Neutrophil (primary cell): ENCODE measurements around the gene SLC39A11.

Source experiments
- H3K27ac ChIP-seq: fragments of 200-600 bp; sonication (generic); 2 replicates; pipeline ENCODE4 v1.5.1; 2016; ENCODE audit warnings: mild to moderate bottlenecking, moderate library complexity
- H3K27me3 ChIP-seq: fragments of 200-600 bp; sonication (generic); 2 replicates; pipeline ENCODE4 v1.6.0; 2016; ENCODE audit warnings: mild to moderate bottlenecking
- H3K36me3 ChIP-seq: fragments of 200-600 bp; sonication (generic); 2 replicates; pipeline ENCODE4 v1.5.1; 2017
- H3K4me1 ChIP-seq, 2 experiments: fragments of 200-600 bp in 1 of 2; sonication (generic) in 1 of 2; 1 replicate in 1 of 2; 2 replicates in 1 of 2; pipeline versions ENCODE4 v1.5.1 to v1.6.1; 2013 to 2016; ENCODE audit warnings: low read depth in 1 of 2, low read length in 1 of 2, mild to moderate bottlenecking in 1 of 2, moderate library complexity in 1 of 2; ENCODE audit not compliant: control insufficient read depth in 1 of 2, insufficient read depth in 1 of 2
- H3K4me3 ChIP-seq, 2 experiments: fragments of 200-600 bp in 1 of 2; sonication (generic) in 1 of 2; 1 replicate in 1 of 2; 2 replicates in 1 of 2; pipeline ENCODE4 v1.5.1; 2013 to 2016; ENCODE audit warnings: low read depth in 1 of 2, low read length in 1 of 2, mild to moderate bottlenecking in 1 of 2, moderate library complexity in 1 of 2
- H3K9me3 ChIP-seq: fragments of 200-600 bp; sonication (generic); 2 replicates; pipeline ENCODE4 v1.5.1; 2016
- TF ChIP-seq, protein P1 (sequence below): fragments of 200-600 bp; sonication (generic); IDR thresholded peaks from 2 replicates; pipeline ENCODE4 v1.5.1; 2016; ENCODE audit warnings: antibody characterized with exemption

Gene SLC39A11

GRCh38 chr17:72967277-72967970 lies 125.1 kb downstream of the SLC39A11 start:
- TF ChIP-seq, protein P1, sequence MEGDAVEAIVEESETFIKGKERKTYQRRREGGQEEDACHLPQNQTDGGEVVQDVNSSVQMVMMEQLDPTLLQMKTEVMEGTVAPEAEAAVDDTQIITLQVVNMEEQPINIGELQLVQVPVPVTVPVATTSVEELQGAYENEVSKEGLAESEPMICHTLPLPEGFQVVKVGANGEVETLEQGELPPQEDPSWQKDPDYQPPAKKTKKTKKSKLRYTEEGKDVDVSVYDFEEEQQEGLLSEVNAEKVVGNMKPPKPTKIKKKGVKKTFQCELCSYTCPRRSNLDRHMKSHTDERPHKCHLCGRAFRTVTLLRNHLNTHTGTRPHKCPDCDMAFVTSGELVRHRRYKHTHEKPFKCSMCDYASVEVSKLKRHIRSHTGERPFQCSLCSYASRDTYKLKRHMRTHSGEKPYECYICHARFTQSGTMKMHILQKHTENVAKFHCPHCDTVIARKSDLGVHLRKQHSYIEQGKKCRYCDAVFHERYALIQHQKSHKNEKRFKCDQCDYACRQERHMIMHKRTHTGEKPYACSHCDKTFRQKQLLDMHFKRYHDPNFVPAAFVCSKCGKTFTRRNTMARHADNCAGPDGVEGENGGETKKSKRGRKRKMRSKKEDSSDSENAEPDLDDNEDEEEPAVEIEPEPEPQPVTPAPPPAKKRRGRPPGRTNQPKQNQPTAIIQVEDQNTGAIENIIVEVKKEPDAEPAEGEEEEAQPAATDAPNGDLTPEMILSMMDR = no peak

GRCh38 chr17:72962106-72962505 lies 130.4 kb downstream of the SLC39A11 start:
- TF ChIP-seq, protein P1 = no peak
- Histone ChIP-seq H3K27me3 (no peaks in the 10 kb centered on the region), H3K4me3 (no peak overlapping the region), H3K36me3 (no peaks in the 10 kb centered on the region), H3K4me1 (no peaks in the 10 kb centered on the region), H3K9me3 (no peaks in the 10 kb centered on the region), H3K27ac (no peak overlapping the region)

More at GRCh38 chr17:72967277-72967970, 125.1 kb downstream of the SLC39A11 start:
- H3K27me3 ChIP-seq = no peaks in the 10 kb centered on the region
- peaks cover 5 to 8% of the 10 kb centered on the region in 2 experiments for H3K4me1 ChIP-seq
- no peaks in the 10 kb centered on the region for H3K9me3 ChIP-seq
- no peak overlapping the region for H3K4me3 ChIP-seq
- H3K36me3 ChIP-seq = no peaks in the 10 kb centered on the region
- H3K27ac ChIP-seq = no peak overlapping the region

- Histone ChIP-seq H3K4me3 (no peak overlapping the region), H3K27ac (no peak overlapping the region), H3K4me1 (no peaks in the 10 kb centered on the region), H3K27me3 (no peaks in the 10 kb centered on the region), H3K9me3 (no peaks in the 10 kb centered on the region), H3K36me3 (no peaks in the 10 kb centered on the region)
- TF ChIP-seq, protein P1 = no peak
Observed at GRCh38 chr17:72955391-72956140, 136.9 kb downstream of the SLC39A11 start.

DNA sequence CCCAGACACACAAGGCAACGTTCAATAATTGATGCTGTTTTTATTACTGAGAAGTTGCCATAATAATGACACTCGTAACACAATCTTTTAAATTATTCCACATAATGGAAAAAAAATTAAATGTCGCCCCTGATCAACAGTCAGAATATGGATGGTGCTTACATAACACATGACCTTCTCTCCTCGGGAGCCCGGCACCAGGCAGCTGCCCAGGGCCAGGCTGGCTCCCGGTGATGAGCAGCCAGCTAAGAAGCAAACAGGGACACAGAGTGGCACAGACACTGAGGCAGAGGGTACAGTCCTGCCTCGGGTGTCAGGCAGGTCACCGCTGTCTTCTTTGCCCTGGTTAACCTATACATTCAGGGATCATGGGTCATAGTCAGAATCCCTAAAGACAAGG lies 137.9 kb downstream of the SLC39A11 start:
- TF ChIP-seq, protein P1 = no peak
- Histone ChIP-seq H3K27ac (no peak overlapping the region), H3K4me3 (no peak overlapping the region), H3K27me3 (no peaks in the 10 kb centered on the region), H3K9me3 (no peaks in the 10 kb centered on the region), H3K4me1 (no peaks in the 10 kb centered on the region), H3K36me3 (no peaks in the 10 kb centered on the region)

DNA sequence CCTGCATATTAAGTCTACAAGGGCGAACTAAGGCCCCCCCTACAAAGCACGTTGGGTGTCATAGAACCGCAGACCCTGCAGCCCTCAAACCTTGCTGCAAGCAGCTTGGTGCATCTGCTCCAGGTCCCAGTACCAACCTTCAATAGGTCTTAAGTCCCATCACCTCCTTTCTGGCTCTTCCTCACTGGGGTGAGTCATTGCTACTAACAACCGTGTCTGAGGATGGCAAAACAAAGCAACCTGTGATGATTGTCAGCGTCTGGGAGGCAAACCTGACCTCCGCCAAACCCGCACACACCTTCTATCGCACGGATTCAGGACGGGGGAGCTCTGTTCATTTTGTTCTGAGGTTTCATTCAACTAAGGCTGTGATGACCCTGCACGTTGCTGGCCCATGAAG lies 138.9 kb downstream of the SLC39A11 start:
- TF ChIP-seq, protein P1 = no peak
- Histone ChIP-seq H3K9me3 (no peaks in the 10 kb centered on the region), H3K27me3 (no peaks in the 10 kb centered on the region), H3K4me1 (no peaks in the 10 kb centered on the region), H3K36me3 (no peaks in the 10 kb centered on the region), H3K4me3 (no peak overlapping the region), H3K27ac (no peak overlapping the region)
